IMR-90 (cell line): Measurements from ENCODE around the gene FXYD6. TPM values are rescaled to one million over a fixed set of nuclear protein-coding genes. Genes with fewer than 3 reads are reported as not detected.

Source experiments
- ATAC-seq: fragments of 200-7000 bp; cut with Tn5 transposase; 2 replicates; pipeline ENCODE4 v1.9.1; 2020; ENCODE audit warnings: low read depth, mild to moderate bottlenecking, moderate library complexity
- BruUV-seq: library from RNA; stranded (reverse); fragments of 400-500 nt; replicated peaks from 2 replicates; lab custom pipeline; 2021; lab: Mats Ljungman, UMichigan
- CTCF ChIA-PET: fragments of 300-600 bp; formaldehyde crosslinking; extraction: SDS; loops from one replicate; lab custom pipeline; 2021; ENCODE audit warnings: antibody characterized with exemption; lab: Yijun Ruan, JAX
- POLR2A ChIA-PET: fragments of 300-600 bp; sonication (Branson Sonifier 250); formaldehyde crosslinking; loops from one replicate; lab custom pipeline; 2022; ENCODE audit warnings: antibody characterized with exemption; ENCODE audit not compliant: unreplicated experiment; lab: Charles Lee
- DNase-seq: peaks from one replicate; pipeline ENCODE4 v3.0.0; 2013
- H2AFZ ChIP-seq: replicated peaks from 2 replicates; pipeline ENCODE3; 2013; ENCODE audit warnings: low read length, mild to moderate bottlenecking; ENCODE audit not compliant: poor library complexity
- H2AK5ac ChIP-seq: 2 replicates; pipeline ENCODE4 v1.6.1; 2013; ENCODE audit warnings: low read depth, low read length, inconsistent platforms
- H2AK9ac ChIP-seq: replicated peaks from 2 replicates; pipeline ENCODE3; 2013; ENCODE audit warnings: mild to moderate bottlenecking, low read depth, low read length, moderate library complexity; ENCODE audit not compliant: poor library complexity
- H2BK120ac ChIP-seq: 2 replicates; pipeline ENCODE4 v1.6.1; 2013; ENCODE audit warnings: low read depth, low read length, inconsistent platforms
- H2BK15ac ChIP-seq: 3 replicates; pipeline ENCODE4 v1.6.1; 2013; ENCODE audit warnings: low read depth, low read length, inconsistent platforms
- H2BK20ac ChIP-seq: 2 replicates; pipeline ENCODE4 v1.6.1; 2013; ENCODE audit warnings: low read depth, mild to moderate bottlenecking, inconsistent platforms, low read length, moderate library complexity
- H2BK5ac ChIP-seq: 2 replicates; pipeline ENCODE4 v1.6.1; 2013; ENCODE audit warnings: mild to moderate bottlenecking, low read depth, low read length, inconsistent platforms; ENCODE audit not compliant: poor library complexity, severe bottlenecking
- H3K14ac ChIP-seq: replicated peaks from 2 replicates; pipeline ENCODE4 v1.6.1; 2013; ENCODE audit warnings: low read depth, low read length, inconsistent platforms
- H3K18ac ChIP-seq: 2 replicates; pipeline ENCODE4 v1.6.1; 2013; ENCODE audit warnings: low read depth, low read length, control low read depth
- H3K23ac ChIP-seq: 2 replicates; pipeline ENCODE4 v1.6.1; 2013; ENCODE audit warnings: low read depth, low read length, inconsistent platforms
- H3K27ac ChIP-seq: 2 replicates; pipeline ENCODE4 v1.5.1; 2013; ENCODE audit warnings: mild to moderate bottlenecking, control low read depth, low read length; ENCODE audit not compliant: insufficient read depth
- H3K27me3 ChIP-seq: 2 replicates; pipeline ENCODE4 v1.6.1; 2013; ENCODE audit warnings: low read length; ENCODE audit not compliant: control insufficient read depth, insufficient read depth
- H3K36me3 ChIP-seq: 2 replicates; pipeline ENCODE4 v1.6.1; 2013; ENCODE audit warnings: low read length, mixed read lengths; ENCODE audit not compliant: control insufficient read depth, insufficient read depth
- H3K4ac ChIP-seq: 2 replicates; pipeline ENCODE4 v1.6.1; 2013; ENCODE audit warnings: low read depth, low read length, inconsistent platforms
- H3K4me1 ChIP-seq: 2 replicates; pipeline ENCODE4 v1.6.1; 2013; ENCODE audit warnings: low read length, mixed read lengths; ENCODE audit not compliant: control insufficient read depth, insufficient read depth
- H3K4me2 ChIP-seq: 2 replicates; pipeline ENCODE4 v1.6.1; 2013; ENCODE audit warnings: low read depth, mild to moderate bottlenecking, control low read depth, low read length, moderate library complexity
- H3K4me3 ChIP-seq: 2 replicates; pipeline ENCODE4 v1.5.1; 2013; ENCODE audit warnings: low read depth, mild to moderate bottlenecking, control low read depth, low read length, moderate library complexity; ENCODE audit not compliant: insufficient read depth
- H3K56ac ChIP-seq: 2 replicates; pipeline ENCODE4 v1.6.1; 2013; ENCODE audit warnings: low read length, inconsistent platforms; ENCODE audit not compliant: insufficient read depth; ENCODE audit errors: extremely low read depth
- H3K79me1 ChIP-seq, 2 experiments: 2 replicates each; pipeline ENCODE4 v1.6.1; 2013; ENCODE audit warnings: low read length in 2 of 2, inconsistent platforms in 1 of 2, low read depth in 1 of 2
- H3K9ac ChIP-seq: 2 replicates; pipeline ENCODE4 v1.6.1; 2013; ENCODE audit warnings: low read depth, low read length, control low read depth
- H3K9me1 ChIP-seq: 2 replicates; pipeline ENCODE4 v1.6.1; 2013; ENCODE audit warnings: low read length, inconsistent platforms; ENCODE audit not compliant: insufficient read depth
- H3K9me3 ChIP-seq: 2 replicates; pipeline ENCODE4 v1.6.1; 2013; ENCODE audit warnings: low read length; ENCODE audit not compliant: control insufficient read depth, insufficient read depth
- H4K20me1 ChIP-seq: 2 replicates; pipeline ENCODE4 v1.6.1; 2013; ENCODE audit warnings: low read length, inconsistent platforms; ENCODE audit not compliant: insufficient read depth
- H4K5ac ChIP-seq: 2 replicates; pipeline ENCODE4 v1.6.1; 2013; ENCODE audit warnings: mild to moderate bottlenecking, low read depth, low read length, control low read depth
- H4K8ac ChIP-seq, 2 experiments: 2 replicates each; pipeline ENCODE4 v1.6.1; 2013; ENCODE audit warnings: low read depth in 2 of 2, low read length in 2 of 2, control low read depth in 1 of 2, inconsistent platforms in 1 of 2
- H4K91ac ChIP-seq: 2 replicates; pipeline ENCODE4 v1.6.1; 2013; ENCODE audit warnings: low read depth, low read length, inconsistent platforms; ENCODE audit not compliant: insufficient read depth
- BHLHE40 ChIP-seq: fragments of 150-350 bp; IDR thresholded peaks from 2 replicates; pipeline ENCODE4 v1.6.1; 2016; ENCODE audit warnings: mild to moderate bottlenecking, low read depth, low read length
- CEBPB ChIP-seq: IDR thresholded peaks from 2 replicates; pipeline ENCODE4 v1.6.1; 2012; ENCODE audit warnings: low read depth, low read length, improper control_type of control experiment
- CHD1 ChIP-seq: IDR thresholded peaks from 2 replicates; pipeline ENCODE4 v1.6.1; 2012; ENCODE audit warnings: low read depth, low read length, improper control_type of control experiment
- CTCF ChIP-seq: conservative IDR thresholded peaks from 2 replicates; pipeline ENCODE4 v1.5.1; 2012; ENCODE audit warnings: mild to moderate bottlenecking, low read depth, low read length, improper control_type of control experiment
- ELK1 ChIP-seq: fragments of 150-350 bp; IDR thresholded peaks from 2 replicates; pipeline ENCODE4 v1.6.1; 2016; ENCODE audit warnings: low read depth, mild to moderate bottlenecking, low read length, moderate library complexity, borderline replicate concordance
- FOS ChIP-seq: fragments of 150-350 bp; IDR thresholded peaks from 2 replicates; pipeline ENCODE4 v1.6.1; 2016; ENCODE audit warnings: low read depth, low read length
- MAZ ChIP-seq: IDR thresholded peaks from 2 replicates; pipeline ENCODE4 v1.6.1; 2012; ENCODE audit warnings: low read depth, mild to moderate bottlenecking, low read length, improper control_type of control experiment, moderate library complexity, borderline replicate concordance
- MXI1 ChIP-seq: IDR thresholded peaks from 2 replicates; pipeline ENCODE4 v1.6.1; 2012; ENCODE audit warnings: low read depth, mild to moderate bottlenecking, low read length, moderate library complexity, borderline replicate concordance
- NFE2L2 ChIP-seq: fragments of 150-350 bp; IDR thresholded peaks from 2 replicates; pipeline ENCODE4 v1.6.1; 2016; ENCODE audit warnings: low read depth, mild to moderate bottlenecking, low read length
- RCOR1 ChIP-seq: IDR thresholded peaks from 2 replicates; pipeline ENCODE4 v1.6.1; 2012; ENCODE audit warnings: mild to moderate bottlenecking, low read length, improper control_type of control experiment; ENCODE audit not compliant: insufficient replicate concordance
- RFX5 ChIP-seq: IDR thresholded peaks from 2 replicates; pipeline ENCODE4 v1.8.0; 2012; ENCODE audit warnings: low read depth, mild to moderate bottlenecking, low read length, moderate library complexity
- SMC3 ChIP-seq: fragments of 150-350 bp; IDR thresholded peaks from 2 replicates; pipeline ENCODE4 v1.6.1; 2016; ENCODE audit warnings: low read depth, mild to moderate bottlenecking, antibody characterized with exemption, low read length, moderate library complexity
- USF2 ChIP-seq: fragments of 150-350 bp; IDR thresholded peaks from 2 replicates; pipeline ENCODE4 v1.6.1; 2017; ENCODE audit warnings: mild to moderate bottlenecking, antibody characterized with exemption, low read length, low read depth
- WGBS, 2 experiments: methylation state at CpG; one replicate each; pipeline versions ENCODE4 v1.1.5 to v1.1.7; 2013; ENCODE audit warnings: missing lambda C conversion rate in 2 of 2; ENCODE audit not compliant: insufficient read length in 1 of 2; ENCODE audit errors: extremely low coverage in 2 of 2; 5-methylcytosine and 5-hydroxymethylcytosine counted together
- dilution Hi-C: fragments of 300-500 bp; cut with HindIII; formaldehyde crosslinking; loops from one replicate; pipeline ENCODE4 v1.14.3; 2018; ENCODE audit warnings: low sequenced_read_pairs; ENCODE audit not compliant: unreplicated experiment
- in situ Hi-C: fragments of 300-500 bp; cut with MboI; formaldehyde crosslinking; loops from 3 replicates; pipeline ENCODE4 v1.14.3; 2019; ENCODE audit warnings: low sequenced_read_pairs, inconsistent platforms, mixed read lengths
- intact Hi-C: fragments of 100-400 bp; cut with micrococcal nuclease; formaldehyde crosslinking; loops from 2 replicates; pipeline ENCODE4 v1.10.0; 2022
- polyA plus RNA-seq, 3 experiments: library from polyadenylated mRNA; depleted of rRNA; stranded (reverse); fragments of >200 nt; gene quantifications; 2 replicates each; pipeline ENCODE4 v1.2.3, GENCODE V29; 2012; ENCODE audit warnings: low replicate concordance in 1 of 3
- total RNA-seq: library from RNA; depleted of rRNA; stranded (reverse); fragments of >200 nt; gene quantifications from 2 replicates; pipeline ENCODE4 v1.2.3, GENCODE V29; 2012

Gene FXYD6
- total and polyA plus RNA-seq, 2 of the 4 experiments (the other 2 are of a cell fraction): 0.32 TPM; not detected in 1

- no peak overlapping the region for H3K9ac ChIP-seq
- ChIA-PET CTCF (interaction anchor here (1.5 kb wide), 1 partner anchor 373 kb away, joined by 4 read pairs; no protein-coding TSS in a partner anchor), POLR2A (no interaction called here)
- no peak overlapping the region for H2AFZ ChIP-seq
- dilution Hi-C loops: no loop called here
- WGBS, 2 experiments: 55% methylated on average over 5 of the region's 5 CpGs; no CpG with 5 or more reads in 1 of the 2 experiments
- H3K36me3 ChIP-seq: no peaks in the 10 kb centered on the region
- no peak overlapping the region for H2AK5ac ChIP-seq
- no peak overlapping the region for H3K18ac ChIP-seq
- H3K4me1 ChIP-seq: no peaks in the 10 kb centered on the region
- H3K4me2 ChIP-seq: no peak overlapping the region
- no TSS peak for BruUV-seq
- in situ Hi-C loops: loop anchor here (10.0 kb wide), 1 partner anchor 355 kb away; no protein-coding TSS in a partner anchor
- peaks cover 70% of the 10 kb centered on the region for H3K27me3 ChIP-seq
- no peak for DNase-seq
- no peaks in the 10 kb centered on the region for H3K79me1 ChIP-seq
- no peak overlapping the region for H2BK15ac ChIP-seq
- H3K56ac ChIP-seq: no peak overlapping the region
- intact Hi-C loops: no loop called here
- no peak overlapping the region for H3K4me3 ChIP-seq
- H2AK9ac ChIP-seq: no peak overlapping the region
- no peak overlapping the region for H4K8ac ChIP-seq
- no peak overlapping the region for H3K14ac ChIP-seq
- H4K91ac ChIP-seq: no peak overlapping the region
- H2BK5ac ChIP-seq: no peak overlapping the region
- no peak for ATAC-seq
- H4K5ac ChIP-seq: no peak overlapping the region
- no peak overlapping the region for H3K23ac ChIP-seq
- TF ChIP-seq MAZ (no peak), BHLHE40 (no peak), RFX5 (no peak), SMC3 (no peak), CHD1 (no peak), CEBPB (no peak), MXI1 (no peak), NFE2L2 (no peak), CTCF (no peak), USF2 (no peak), RCOR1 (no peak), ELK1 (no peak), FOS (no peak)
- H3K9me3 ChIP-seq: no peaks in the 10 kb centered on the region
- H2BK120ac ChIP-seq: no peak overlapping the region
- H4K20me1 ChIP-seq: no peaks in the 10 kb centered on the region
- no peak overlapping the region for H2BK20ac ChIP-seq
- no peak overlapping the region for H3K4ac ChIP-seq
- no peaks in the 10 kb centered on the region for H3K9me1 ChIP-seq
- no peak overlapping the region for H3K27ac ChIP-seq
These were observed 76.8 kb downstream of the FXYD6 start for GRCh38 chr11:117799634-117800033.
